HG02885 (cell line): Measurements from ENCODE around the gene SH3TC2.

Experiments used
- ATAC-seq: cut with Tn5 transposase; IDR thresholded peaks from one replicate; pipeline ENCODE4 v1.9.1; 2021; ENCODE audit warnings: mild to moderate bottlenecking; ENCODE audit not compliant: unreplicated experiment, poor library complexity

SH3TC2 gene

DNA sequence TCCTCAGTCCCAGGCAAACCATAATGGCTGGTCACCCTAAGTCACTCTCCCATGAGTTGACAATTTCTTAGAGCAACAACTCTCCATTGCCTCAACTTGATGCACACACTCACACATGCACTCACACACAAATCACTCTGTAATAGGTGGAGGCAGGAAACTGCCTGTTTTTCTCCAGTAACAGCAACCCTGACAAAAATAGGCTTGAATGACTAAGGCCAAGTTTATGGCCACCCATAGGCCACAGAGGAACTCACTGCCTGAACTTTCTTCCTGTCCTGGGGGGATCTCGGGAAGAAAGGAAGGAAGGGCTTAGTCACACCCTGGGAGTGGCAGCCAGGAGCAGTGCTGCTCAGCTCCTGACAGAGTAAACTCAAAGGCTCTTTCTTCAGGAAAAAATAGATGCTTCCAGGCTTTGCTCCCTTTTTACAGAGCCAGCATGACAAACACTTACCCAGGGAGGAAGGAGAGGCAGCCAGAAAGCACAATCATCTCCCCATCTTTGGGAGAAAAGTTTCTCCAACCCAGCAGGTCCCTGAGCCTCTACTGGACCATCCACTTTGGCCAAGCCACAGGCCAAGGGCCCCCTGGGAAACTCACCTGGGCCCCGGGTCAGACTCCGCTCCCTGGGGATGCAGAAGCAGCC is 368 bp downstream of the SH3TC2 start:
- no peak for ATAC-seq

DNA sequence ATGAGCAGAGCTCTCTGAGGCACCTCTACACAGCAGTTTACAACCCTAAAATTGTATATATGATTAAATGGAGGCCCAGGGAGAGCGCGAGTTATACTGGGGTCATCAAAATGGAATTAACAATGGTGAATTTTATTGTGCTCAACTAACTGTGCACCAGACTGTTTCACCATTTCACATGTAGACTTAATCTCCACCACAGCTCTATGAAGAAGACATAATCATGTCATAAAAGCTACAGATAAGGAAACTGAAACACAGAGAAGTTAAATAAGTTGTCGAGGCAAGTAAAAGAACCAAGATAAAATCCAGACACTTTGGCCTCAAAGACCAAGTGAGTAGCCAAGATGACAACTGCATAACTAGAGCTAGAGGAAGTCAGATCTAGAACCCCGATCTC is 1.5 kb downstream of the SH3TC2 start:
- ATAC-seq: no peak

DNA sequence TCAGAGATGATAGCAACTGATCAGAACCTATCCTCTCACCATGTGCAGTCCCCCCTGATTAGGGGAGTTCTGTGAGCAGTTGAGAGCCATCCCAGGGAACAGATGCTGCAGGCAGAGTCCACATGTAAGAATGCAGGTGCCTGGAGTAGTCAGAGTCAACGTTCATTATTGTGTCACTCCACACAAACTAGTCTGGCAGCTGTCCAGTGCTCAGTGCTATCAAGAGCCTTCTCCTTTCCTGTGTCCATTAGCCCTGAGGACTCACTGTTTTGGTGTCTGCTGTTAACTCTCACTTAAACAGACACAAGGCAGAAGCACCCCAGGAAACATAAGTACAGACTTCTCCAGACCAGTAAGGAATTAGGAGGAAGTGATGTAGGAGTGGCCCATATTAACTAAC is 2.5 kb downstream of the SH3TC2 start:
- ATAC-seq: no peak

DNA sequence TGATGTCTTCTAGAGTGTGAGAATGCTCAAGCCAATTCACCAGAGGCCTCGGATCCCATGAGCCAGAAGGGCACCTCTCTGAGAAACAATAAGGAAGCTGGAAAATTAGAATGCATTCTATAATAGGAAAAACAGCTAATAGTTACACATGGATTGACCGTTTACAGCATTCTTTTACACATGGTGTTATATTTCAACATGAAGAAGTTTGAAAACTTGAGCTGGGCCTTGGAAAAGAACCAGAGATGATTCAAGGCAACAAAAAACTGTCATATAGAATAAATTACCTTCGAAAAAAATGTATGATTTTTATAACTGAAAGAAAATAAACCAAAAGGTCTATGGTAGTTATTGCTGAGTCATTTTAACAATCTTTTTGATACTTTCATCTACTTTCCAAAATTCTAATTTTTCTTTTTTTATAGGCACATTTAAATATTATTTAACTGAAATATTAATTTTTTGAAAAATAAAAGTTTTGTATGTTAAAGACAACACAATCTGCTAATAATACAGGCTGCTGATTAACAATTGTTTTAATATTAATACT is 6.2 kb downstream of the SH3TC2 start:
- ATAC-seq: no peak

DNA sequence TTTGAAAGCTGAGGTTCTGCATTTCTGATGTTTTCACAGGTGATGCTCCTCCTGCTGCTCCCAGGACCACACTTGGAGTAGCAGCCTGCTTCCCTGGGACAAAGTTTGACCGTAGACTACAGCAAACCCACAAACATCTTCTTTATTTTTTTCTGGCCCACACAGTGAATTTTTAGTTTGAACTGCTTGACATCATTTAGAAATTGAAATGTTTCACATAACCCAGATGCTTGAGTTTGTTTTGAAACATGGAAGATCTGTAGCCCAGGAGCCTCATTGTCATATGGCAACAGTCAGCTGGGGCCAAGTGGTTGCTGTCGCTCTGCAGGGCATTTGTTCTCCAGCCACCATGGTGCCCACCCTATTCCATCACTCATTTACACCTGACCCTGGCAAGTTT is 8.4 kb downstream of the SH3TC2 start:
- ATAC-seq: no peak

DNA sequence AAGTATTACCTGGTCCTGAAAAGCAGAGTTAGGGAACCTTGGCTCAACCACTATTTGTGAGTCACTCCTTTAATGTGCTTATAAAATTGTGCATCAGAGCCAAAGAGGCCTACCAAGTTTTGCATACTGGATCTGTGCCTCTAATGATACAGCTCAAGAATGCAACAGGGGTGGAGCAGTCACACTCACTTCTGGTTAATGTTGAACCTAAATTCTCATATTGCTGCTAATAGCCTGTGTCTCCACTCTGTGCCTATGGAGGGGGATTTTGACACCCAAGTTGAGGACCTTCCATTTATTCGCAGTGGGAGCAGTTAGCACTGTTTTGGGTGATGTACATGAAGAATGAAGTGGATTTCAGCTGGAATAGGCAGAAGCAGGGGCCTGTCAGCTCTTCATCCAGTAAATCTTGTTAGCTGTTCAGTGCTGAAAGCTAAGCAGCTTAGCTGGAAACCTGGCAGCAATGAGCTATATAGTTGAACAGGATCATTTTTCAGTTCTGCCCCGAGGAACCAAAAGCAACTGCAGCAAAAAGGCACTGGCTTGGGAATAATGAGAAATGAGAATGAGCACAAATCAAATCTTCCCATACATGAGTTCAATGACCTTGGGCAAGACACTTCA is 9.7 kb downstream of the SH3TC2 start:
- ATAC-seq: no peak

- no peak for ATAC-seq
These were observed 13.5 kb downstream of the SH3TC2 start for GRCh38 chr5:149049371-149049781.

DNA sequence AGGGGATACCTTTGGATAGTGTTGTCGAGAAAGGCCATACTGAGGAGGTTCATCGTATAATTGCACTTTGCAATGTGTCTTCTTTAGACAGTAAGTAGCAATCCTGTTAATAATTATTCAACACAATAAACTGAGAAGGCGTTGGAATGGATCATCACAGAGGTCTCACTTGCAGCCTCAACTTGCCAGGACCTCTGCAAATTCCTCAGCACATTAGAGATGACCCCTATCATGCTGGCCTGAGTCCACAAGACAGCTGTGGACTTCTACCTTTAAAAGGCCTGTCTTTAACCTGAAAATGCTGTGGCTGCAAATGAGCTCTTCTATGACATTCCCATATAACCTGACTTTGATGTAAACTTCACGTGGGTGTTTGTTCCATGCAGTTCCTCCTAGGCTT is 14.1 kb downstream of the SH3TC2 start:
- ATAC-seq: no peak

GRCh38 chr5:149047462-149047861 is 15.4 kb downstream of the SH3TC2 start:
- ATAC-seq: no peak

DNA sequence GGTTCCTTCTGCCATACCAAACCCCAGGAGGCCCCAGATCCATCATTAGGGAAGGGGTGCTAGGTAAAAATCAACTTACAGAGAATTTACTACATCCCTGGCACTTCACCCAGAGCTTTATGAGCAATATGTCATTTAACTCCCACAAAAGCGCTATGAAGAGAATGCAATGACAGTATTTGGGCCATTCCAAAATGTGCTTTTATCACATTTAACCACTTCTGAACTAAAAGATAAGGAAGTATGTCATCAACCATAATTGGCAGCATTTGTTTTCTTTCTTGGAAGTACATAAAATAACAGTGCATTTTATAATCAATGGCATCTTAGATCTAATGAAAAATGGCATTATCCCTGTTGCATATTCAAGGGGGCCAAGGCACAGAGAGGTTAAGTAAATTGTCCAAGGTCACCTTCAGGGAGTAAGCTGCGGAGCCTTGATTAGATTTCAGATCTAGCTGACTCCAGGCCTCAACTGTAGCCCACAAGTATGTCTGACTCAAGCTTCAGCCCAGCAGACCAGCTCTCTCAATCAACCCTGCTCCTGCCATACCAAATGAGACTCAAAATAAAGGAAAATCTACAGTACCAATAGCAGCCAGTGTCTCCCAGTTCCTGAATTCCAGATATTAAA is 16.5 kb downstream of the SH3TC2 start:
- no peak for ATAC-seq

DNA sequence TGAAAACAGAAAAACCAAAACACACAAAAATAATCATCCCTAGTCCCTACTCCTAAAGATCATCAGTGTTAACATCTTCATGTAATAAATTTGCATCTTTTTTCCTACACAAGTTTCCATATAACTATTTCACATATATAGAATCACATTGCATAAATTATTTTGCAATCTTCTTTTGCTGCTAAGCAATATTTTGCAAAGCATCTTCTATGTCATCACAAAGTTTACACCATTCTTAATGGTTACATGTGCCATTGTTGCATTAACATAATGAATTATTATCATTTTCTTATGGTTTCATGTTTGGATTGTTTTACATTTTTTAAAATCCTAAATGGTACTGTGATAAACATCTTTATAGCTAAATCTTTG is 17.8 kb downstream of the SH3TC2 start:
- ATAC-seq: no peak

GRCh38 chr5:149044453-149045088 is 18.3 kb downstream of the SH3TC2 start:
- ATAC-seq: no peak

- ATAC-seq: no peak
These were observed 19.2 kb downstream of the SH3TC2 start for GRCh38 chr5:149043641-149044040.

DNA sequence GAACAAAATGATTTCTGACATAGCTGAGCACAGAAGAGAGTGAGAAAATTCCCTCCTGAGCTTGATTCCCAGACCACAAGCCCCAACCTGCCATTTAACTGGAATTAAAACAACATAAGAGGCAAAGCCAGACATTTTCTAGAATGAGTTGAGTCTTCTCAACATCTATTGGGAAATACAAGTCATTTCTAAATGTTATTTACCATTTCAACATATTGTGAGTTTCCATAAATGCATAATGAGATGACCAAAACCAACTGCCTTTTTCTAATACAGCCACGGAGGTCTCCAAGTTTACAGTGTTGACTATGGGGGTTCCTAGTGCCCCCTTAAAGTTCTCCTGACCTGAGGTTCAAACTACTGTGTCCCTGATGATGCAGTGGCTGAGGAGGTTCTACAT is 20.0 kb downstream of the SH3TC2 start:
- ATAC-seq: no peak

- no peak for ATAC-seq
These were observed 21.6 kb downstream of the SH3TC2 start for GRCh38 chr5:149041242-149041641.

DNA sequence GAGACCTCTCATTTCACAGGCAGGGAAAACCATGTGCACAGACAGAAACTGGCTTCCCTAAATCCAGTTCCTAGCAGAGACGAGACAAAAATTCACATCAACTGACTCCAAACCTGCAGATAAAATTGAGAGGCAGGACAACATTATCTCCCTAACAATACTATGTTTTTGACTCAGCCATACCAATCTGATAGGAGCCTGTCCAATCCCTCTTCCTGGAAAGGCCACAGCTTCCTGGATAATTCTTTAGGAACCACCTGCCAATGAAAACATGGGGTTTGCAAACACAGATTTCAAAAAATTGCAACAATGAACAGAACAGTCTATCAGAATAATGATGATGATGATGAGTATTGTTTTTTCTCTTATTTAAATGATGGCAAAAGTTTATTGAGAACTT is 22.4 kb downstream of the SH3TC2 start:
- ATAC-seq: no peak

- ATAC-seq: no peak
These were observed 23.4 kb downstream of the SH3TC2 start for GRCh38 chr5:149039506-149039905.

- no peak for ATAC-seq
These were observed 24.4 kb downstream of the SH3TC2 start for GRCh38 chr5:149038336-149039080.

- no peak for ATAC-seq
These were observed 25.0 kb downstream of the SH3TC2 start for GRCh38 chr5:149037817-149038216.

DNA sequence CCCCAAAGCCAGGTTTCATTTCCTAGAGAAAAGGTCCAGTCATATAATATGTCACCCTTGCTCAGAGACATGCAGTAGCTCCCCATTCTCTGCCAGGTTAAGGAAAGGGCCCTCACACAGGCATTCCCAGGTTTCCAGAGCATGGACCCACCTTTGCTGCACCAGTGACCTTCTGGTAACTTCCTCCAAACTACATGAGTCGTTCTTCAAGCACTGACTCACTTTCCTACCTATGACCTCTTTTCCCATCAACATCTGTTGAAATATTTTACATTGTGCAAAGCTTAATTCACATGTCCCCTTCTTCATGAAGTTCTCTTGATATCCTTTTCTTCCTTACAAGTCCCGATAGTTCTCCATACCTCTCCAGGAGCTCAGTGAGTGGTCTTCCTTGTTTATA is 25.9 kb downstream of the SH3TC2 start:
- no peak for ATAC-seq

- ATAC-seq: no peak
These were observed 26.7 kb downstream of the SH3TC2 start for GRCh38 chr5:149036168-149036567.
